Keratinocyte (primary cell): ENCODE measurements around the gene CAPN5.

Experiments
- EZH2 ChIP-seq: IDR thresholded peaks from one replicate; pipeline ENCODE4 v1.6.1; 2012; ENCODE audit warnings: inconsistent platforms, mild to moderate bottlenecking, low read length, moderate library complexity
- TF ChIP-seq, protein P1 (sequence below), 3 experiments: IDR thresholded peaks in 1 of 3; conservative IDR thresholded peaks in 1 of 3; optimal IDR thresholded peaks in 1 of 3; 2 replicates in 2 of 3; 3 replicates in 1 of 3; pipeline versions ENCODE3 to v1.5.1; 2011; ENCODE audit warnings: low read length in 3 of 3, mild to moderate bottlenecking in 3 of 3, moderate library complexity in 2 of 3, control low read depth in 1 of 3, inconsistent platforms in 1 of 3; ENCODE audit not compliant: insufficient read depth in 2 of 3; ENCODE audit errors: extremely low read depth in 1 of 3

DNA sequence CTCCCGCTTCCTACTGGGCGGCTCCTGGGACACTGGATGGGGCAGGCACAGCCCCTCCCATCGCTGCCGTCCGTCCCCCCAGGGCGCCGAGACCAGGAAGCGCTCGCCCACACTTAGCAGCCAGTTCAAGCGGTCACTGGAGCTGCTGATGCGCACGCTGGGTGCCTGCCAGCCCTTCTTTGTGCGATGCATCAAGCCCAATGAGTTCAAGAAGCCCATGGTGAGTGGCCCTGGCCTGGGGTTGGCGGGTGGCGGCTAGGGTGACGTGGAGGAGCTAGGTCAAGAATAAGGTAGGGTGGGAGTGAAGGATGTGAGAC is 105.9 kb downstream of the CAPN5 start:
- TF ChIP-seq EZH2: no peak
- TF ChIP-seq, protein P1, sequence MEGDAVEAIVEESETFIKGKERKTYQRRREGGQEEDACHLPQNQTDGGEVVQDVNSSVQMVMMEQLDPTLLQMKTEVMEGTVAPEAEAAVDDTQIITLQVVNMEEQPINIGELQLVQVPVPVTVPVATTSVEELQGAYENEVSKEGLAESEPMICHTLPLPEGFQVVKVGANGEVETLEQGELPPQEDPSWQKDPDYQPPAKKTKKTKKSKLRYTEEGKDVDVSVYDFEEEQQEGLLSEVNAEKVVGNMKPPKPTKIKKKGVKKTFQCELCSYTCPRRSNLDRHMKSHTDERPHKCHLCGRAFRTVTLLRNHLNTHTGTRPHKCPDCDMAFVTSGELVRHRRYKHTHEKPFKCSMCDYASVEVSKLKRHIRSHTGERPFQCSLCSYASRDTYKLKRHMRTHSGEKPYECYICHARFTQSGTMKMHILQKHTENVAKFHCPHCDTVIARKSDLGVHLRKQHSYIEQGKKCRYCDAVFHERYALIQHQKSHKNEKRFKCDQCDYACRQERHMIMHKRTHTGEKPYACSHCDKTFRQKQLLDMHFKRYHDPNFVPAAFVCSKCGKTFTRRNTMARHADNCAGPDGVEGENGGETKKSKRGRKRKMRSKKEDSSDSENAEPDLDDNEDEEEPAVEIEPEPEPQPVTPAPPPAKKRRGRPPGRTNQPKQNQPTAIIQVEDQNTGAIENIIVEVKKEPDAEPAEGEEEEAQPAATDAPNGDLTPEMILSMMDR (optimal IDR thresholded peaks at IDR 0.05 in 1 of 3, IDR thresholded peaks at IDR 0.05 in 1 of 3, conservative IDR thresholded peaks at IDR 0.05 in 1 of 3; ENCODE audit: extremely low read depth in 1 of 3, insufficient read depth in 2 of 3, low read length in 3 of 3): no peak
